Calu3 (cell line): Measurements from ENCODE around the gene DCHS1. TPM values are rescaled to one million over a fixed set of nuclear protein-coding genes. Genes with fewer than 3 reads are reported as not detected.
A peak's percentile ranks its signal among the peaks of the same experiment; 100 is the strongest.

Experiments used
- BruUV-seq: library from RNA; stranded (reverse); fragments of 400-500 nt; replicated peaks from 2 replicates; lab custom pipeline; 2021; lab: Mats Ljungman, UMichigan
- CTCF ChIA-PET: fragments of 300-600 bp; sonication (Branson Sonifier 250); formaldehyde crosslinking; loops from one replicate; lab custom pipeline; 2022; ENCODE audit warnings: antibody characterized with exemption; lab: Charles Lee
- DNase-seq: peaks from one replicate; pipeline ENCODE4 v3.0.0; 2022
- H3K27ac Mint-ChIP-seq: one replicate; pipeline ENCODE4 v1.8.0; 2022; ENCODE audit warnings: mixed read lengths; ENCODE audit not compliant: unreplicated experiment
- H3K27me3 Mint-ChIP-seq: one replicate; pipeline ENCODE4 v1.8.0; 2022; ENCODE audit warnings: mixed read lengths; ENCODE audit not compliant: unreplicated experiment
- H3K36me3 Mint-ChIP-seq: one replicate; pipeline ENCODE4 v1.8.0; 2022; ENCODE audit warnings: mild to moderate bottlenecking, moderate library complexity, mixed read lengths; ENCODE audit not compliant: insufficient read depth, unreplicated experiment
- H3K4me1 Mint-ChIP-seq: one replicate; pipeline ENCODE4 v1.8.0; 2022; ENCODE audit warnings: mild to moderate bottlenecking, low read depth, mixed read lengths; ENCODE audit not compliant: unreplicated experiment
- H3K4me3 Mint-ChIP-seq: one replicate; pipeline ENCODE4 v1.8.0; 2022; ENCODE audit warnings: mild to moderate bottlenecking, low read depth, moderate library complexity, mixed read lengths; ENCODE audit not compliant: unreplicated experiment
- H3K9me3 Mint-ChIP-seq: one replicate; pipeline ENCODE4 v1.8.0; 2022; ENCODE audit warnings: low read depth, mixed read lengths; ENCODE audit not compliant: unreplicated experiment
- CTCF ChIP-seq: fragments of 200-600 bp; IDR thresholded peaks from one replicate; pipeline ENCODE4 v1.8.0; 2022; ENCODE audit warnings: antibody characterized with exemption; ENCODE audit not compliant: unreplicated experiment
- intact Hi-C: fragments of 100-400 bp; cut with micrococcal nuclease; formaldehyde crosslinking; loops from one replicate; pipeline ENCODE4 v1.10.0; 2022; ENCODE audit not compliant: unreplicated experiment
- total RNA-seq: library from RNA; stranded (reverse); gene quantifications from 2 replicates; pipeline ENCODE4 v1.2.3, GENCODE V29; 2022

The DCHS1 gene
- total RNA-seq, 1 experiment from 2014 or later: 0.02 TPM

GRCh38 chr11:6670202-6670830 is 14.7 kb upstream of the DCHS1 start:
- peaks cover 3% of the 10 kb centered on the region for H3K9me3 Mint-ChIP-seq
- no peak overlapping the region for H3K4me3 Mint-ChIP-seq
- CTCF ChIA-PET: interaction anchor here (0.7 kb wide), 1 partner anchor 794 kb away, joined by 4 read pairs; no protein-coding TSS in a partner anchor
- H3K36me3 Mint-ChIP-seq: no peaks in the 10 kb centered on the region
- intact Hi-C loops: no loop called here
- DNase-seq: no peak
- BruUV-seq: no TSS peak
- no peak for TF ChIP-seq CTCF
- H3K4me1 Mint-ChIP-seq: no peaks in the 10 kb centered on the region
- peaks cover 30% of the 10 kb centered on the region for H3K27me3 Mint-ChIP-seq
- no peak overlapping the region for H3K27ac Mint-ChIP-seq

GRCh38 chr11:6667733-6668374 is 12.2 kb upstream of the DCHS1 start:
- TF ChIP-seq CTCF: peak; percentile 52
- Mint-ChIP-seq H3K27me3 (peaks cover 48% of the 10 kb centered on the region), H3K27ac (no peak overlapping the region), H3K9me3 (peaks cover 3% of the 10 kb centered on the region), H3K4me1 (no peaks in the 10 kb centered on the region), H3K4me3 (no peak overlapping the region), H3K36me3 (no peaks in the 10 kb centered on the region)
- no TSS peak for BruUV-seq
- CTCF ChIA-PET: interaction anchor here (0.7 to 1.5 kb wide), 5 partner anchors 15 to 223 kb away, joined by 3 to 14 read pairs (median 4); partner anchors contain the start of genes ILK, MRPL17 and TPP1
- peak; percentile 8 for DNase-seq
- intact Hi-C loops: no loop called here

- intact Hi-C loops: no loop called here
- Mint-ChIP-seq H3K27me3 (peaks cover 57% of the 10 kb centered on the region), H3K36me3 (no peaks in the 10 kb centered on the region), H3K4me1 (no peaks in the 10 kb centered on the region), H3K4me3 (no peak overlapping the region), H3K9me3 (peaks cover 3% of the 10 kb centered on the region), H3K27ac (no peak overlapping the region)
- CTCF ChIA-PET: no interaction called here
- DNase-seq: no peak
- no TSS peak for BruUV-seq
- TF ChIP-seq CTCF: no peak
Measured at GRCh38 chr11:6666302-6667183, 10.9 kb upstream of the DCHS1 start.

GRCh38 chr11:6664551-6664950 is 8.9 kb upstream of the DCHS1 start:
- Mint-ChIP-seq H3K27ac (no peak overlapping the region), H3K4me1 (no peaks in the 10 kb centered on the region), H3K27me3 (peaks cover 45% of the 10 kb centered on the region), H3K4me3 (no peak overlapping the region), H3K9me3 (no peaks in the 10 kb centered on the region), H3K36me3 (no peaks in the 10 kb centered on the region)
- CTCF ChIA-PET: no interaction called here
- BruUV-seq: no TSS peak
- intact Hi-C loops: no loop called here
- TF ChIP-seq CTCF: no peak
- DNase-seq: no peak
